Type B pancreatic cell (in vitro differentiated cells): ENCODE results near the gene SLC43A2. TPM values are rescaled to one million over a fixed set of nuclear protein-coding genes. Genes with fewer than 3 reads are reported as not detected.
A peak's percentile ranks its signal among the peaks of the same experiment; 100 is the strongest.

ENCODE experiments used
- DNase-seq: peaks from one replicate; pipeline ENCODE4 v3.0.0; 2021; ENCODE audit warnings: mixed read lengths; ENCODE audit not compliant: unreplicated experiment; ENCODE audit errors: extremely low spot score
- H3K27ac Mint-ChIP-seq: 2 replicates; pipeline ENCODE4 v1.8.0; 2021; ENCODE audit warnings: mild to moderate bottlenecking, mixed read lengths
- H3K27me3 Mint-ChIP-seq: 2 replicates; pipeline ENCODE4 v1.8.0; 2021; ENCODE audit warnings: mixed read lengths
- H3K36me3 Mint-ChIP-seq: 2 replicates; pipeline ENCODE4 v1.8.0; 2021; ENCODE audit warnings: mixed read lengths
- H3K4me1 Mint-ChIP-seq: one replicate; pipeline ENCODE4 v1.8.0; 2021; ENCODE audit warnings: mixed read lengths; ENCODE audit not compliant: unreplicated experiment
- H3K4me3 Mint-ChIP-seq: 2 replicates; pipeline ENCODE4 v1.8.0; 2021; ENCODE audit warnings: mild to moderate bottlenecking, mixed read lengths
- H3K9me3 Mint-ChIP-seq: 2 replicates; pipeline ENCODE4 v1.8.0; 2021; ENCODE audit warnings: mixed read lengths
- total RNA-seq: library from RNA; stranded (reverse); gene quantifications from 2 replicates; pipeline ENCODE4 v1.2.1, GENCODE V29; 2021; ENCODE audit warnings: low replicate concordance
- TF ChIP-seq, protein P1 (sequence below): fragments of 200-600 bp; sonication (generic); conservative IDR thresholded peaks from 2 replicates; pipeline ENCODE4 v1.5.0; 2021; ENCODE audit warnings: antibody characterized with exemption, mild to moderate bottlenecking

The SLC43A2 gene
- total RNA-seq, 1 donor from 2014 or later: 23.5 TPM

DNA sequence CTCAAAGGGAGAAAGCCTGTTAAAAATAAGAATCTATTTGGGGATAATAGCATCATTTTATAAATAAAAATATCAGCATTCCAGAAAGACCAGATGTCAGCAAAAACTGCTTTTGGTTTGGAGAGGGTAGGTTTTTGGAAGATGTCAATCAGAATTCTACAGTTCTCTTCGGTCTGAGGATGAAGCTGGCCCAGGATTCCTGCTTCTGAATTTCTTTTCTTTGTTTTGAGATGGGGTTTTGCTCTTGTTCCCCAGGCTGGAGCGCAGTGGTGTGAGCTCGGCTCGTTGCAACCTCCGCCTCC, 35.1 kb downstream of the SLC43A2 start:
- no peaks in the 10 kb centered on the region for H3K36me3 Mint-ChIP-seq
- TF ChIP-seq, protein P1, sequence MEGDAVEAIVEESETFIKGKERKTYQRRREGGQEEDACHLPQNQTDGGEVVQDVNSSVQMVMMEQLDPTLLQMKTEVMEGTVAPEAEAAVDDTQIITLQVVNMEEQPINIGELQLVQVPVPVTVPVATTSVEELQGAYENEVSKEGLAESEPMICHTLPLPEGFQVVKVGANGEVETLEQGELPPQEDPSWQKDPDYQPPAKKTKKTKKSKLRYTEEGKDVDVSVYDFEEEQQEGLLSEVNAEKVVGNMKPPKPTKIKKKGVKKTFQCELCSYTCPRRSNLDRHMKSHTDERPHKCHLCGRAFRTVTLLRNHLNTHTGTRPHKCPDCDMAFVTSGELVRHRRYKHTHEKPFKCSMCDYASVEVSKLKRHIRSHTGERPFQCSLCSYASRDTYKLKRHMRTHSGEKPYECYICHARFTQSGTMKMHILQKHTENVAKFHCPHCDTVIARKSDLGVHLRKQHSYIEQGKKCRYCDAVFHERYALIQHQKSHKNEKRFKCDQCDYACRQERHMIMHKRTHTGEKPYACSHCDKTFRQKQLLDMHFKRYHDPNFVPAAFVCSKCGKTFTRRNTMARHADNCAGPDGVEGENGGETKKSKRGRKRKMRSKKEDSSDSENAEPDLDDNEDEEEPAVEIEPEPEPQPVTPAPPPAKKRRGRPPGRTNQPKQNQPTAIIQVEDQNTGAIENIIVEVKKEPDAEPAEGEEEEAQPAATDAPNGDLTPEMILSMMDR: no peak
- no peaks in the 10 kb centered on the region for H3K27me3 Mint-ChIP-seq
- no peaks in the 10 kb centered on the region for H3K4me1 Mint-ChIP-seq
- DNase-seq: no peak
- H3K4me3 Mint-ChIP-seq: no peak overlapping the region
- peak overlapping the region; percentile 43 for H3K27ac Mint-ChIP-seq
- no peaks in the 10 kb centered on the region for H3K9me3 Mint-ChIP-seq

DNA sequence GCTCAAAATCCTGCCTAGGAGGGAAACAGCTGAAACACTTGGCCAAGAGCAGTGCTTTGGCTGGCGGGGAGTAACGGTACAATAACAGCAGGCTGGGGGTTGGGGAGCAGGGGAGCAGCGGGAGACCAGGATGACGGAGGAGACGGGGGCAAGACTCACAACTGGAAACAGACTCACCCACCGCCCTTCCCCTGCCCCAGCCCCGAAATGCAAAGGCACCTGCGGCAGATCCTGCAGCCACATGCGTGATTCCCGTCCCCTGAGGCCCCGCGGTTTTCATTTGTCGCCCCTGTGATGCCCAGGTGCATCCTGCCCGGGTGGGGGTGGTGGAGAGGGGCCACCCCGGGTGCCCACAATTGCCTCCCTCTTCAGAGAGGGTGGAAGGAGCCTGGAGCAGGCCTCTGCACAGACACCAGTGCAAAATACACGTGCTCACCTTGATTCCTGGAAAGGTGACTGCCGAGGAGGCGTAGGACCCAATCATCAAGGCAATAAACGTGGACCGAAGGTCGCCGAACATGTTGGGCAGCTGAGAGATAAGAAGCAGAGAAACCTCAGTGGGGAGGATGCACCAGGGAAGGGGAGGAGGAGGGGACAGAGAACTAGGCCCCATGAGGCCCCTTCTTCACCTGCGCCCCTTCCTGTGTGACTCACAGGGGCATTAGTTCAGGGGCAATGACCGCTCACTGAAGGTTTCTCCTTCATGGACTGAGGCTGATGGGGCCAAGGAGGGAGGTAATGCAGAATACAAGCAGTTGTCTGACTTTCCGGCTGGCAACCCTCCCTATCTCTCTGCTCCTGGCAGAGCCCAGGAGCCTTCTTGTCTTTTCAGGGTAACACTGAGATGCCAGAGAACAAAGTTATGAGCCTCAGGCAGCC, 35.6 kb downstream of the SLC43A2 start:
- Mint-ChIP-seq H3K4me1 (no peaks in the 10 kb centered on the region), H3K4me3 (no peak overlapping the region), H3K27ac (peak overlapping the region; percentile 43), H3K9me3 (no peaks in the 10 kb centered on the region), H3K27me3 (no peaks in the 10 kb centered on the region), H3K36me3 (no peaks in the 10 kb centered on the region)
- TF ChIP-seq, protein P1: no peak
- DNase-seq: no peak

DNA sequence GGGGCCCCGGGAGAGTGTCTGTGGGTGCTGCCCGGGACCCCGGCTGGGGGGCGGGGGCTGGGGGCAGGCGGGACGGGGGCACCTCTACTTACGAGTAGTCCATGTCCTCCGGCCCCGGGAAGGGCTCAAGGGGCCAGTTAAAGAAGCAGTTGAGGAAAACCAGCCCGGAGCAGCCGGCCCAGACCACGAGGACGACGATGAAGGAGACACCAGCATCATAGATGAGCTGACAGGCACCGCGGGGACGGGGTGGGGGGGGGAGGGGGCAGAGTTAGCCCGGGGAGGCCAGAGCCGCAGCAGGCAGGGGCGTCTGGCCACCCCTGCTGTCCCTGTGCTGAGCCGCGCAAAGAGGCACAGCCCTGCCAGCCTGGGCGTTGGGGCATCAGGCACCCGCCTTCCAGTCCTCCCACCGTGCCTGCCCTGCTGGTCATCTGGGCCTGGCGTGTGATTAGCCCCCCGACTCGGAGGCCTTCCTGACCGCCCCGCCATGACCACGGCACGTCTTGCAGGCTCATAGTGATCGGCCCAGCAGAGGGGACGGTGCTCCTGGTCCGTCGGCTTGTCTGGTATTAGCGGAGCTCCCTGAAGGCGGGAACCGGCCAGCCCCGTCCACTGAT, 37.1 kb downstream of the SLC43A2 start:
- Mint-ChIP-seq H3K27ac (no peak overlapping the region), H3K27me3 (no peaks in the 10 kb centered on the region), H3K4me1 (no peaks in the 10 kb centered on the region), H3K9me3 (no peaks in the 10 kb centered on the region), H3K36me3 (no peaks in the 10 kb centered on the region), H3K4me3 (no peak overlapping the region)
- no peak for DNase-seq
- TF ChIP-seq, protein P1: no peak

- no peak overlapping the region for H3K4me3 Mint-ChIP-seq
- no peaks in the 10 kb centered on the region for H3K27me3 Mint-ChIP-seq
- TF ChIP-seq, protein P1: no peak
- H3K4me1 Mint-ChIP-seq: no peaks in the 10 kb centered on the region
- no peak for DNase-seq
- H3K36me3 Mint-ChIP-seq: no peaks in the 10 kb centered on the region
- H3K27ac Mint-ChIP-seq: no peak overlapping the region
- H3K9me3 Mint-ChIP-seq: no peaks in the 10 kb centered on the region
These were observed 37.7 kb downstream of the SLC43A2 start for GRCh38 chr17:1590747-1591473.

DNA sequence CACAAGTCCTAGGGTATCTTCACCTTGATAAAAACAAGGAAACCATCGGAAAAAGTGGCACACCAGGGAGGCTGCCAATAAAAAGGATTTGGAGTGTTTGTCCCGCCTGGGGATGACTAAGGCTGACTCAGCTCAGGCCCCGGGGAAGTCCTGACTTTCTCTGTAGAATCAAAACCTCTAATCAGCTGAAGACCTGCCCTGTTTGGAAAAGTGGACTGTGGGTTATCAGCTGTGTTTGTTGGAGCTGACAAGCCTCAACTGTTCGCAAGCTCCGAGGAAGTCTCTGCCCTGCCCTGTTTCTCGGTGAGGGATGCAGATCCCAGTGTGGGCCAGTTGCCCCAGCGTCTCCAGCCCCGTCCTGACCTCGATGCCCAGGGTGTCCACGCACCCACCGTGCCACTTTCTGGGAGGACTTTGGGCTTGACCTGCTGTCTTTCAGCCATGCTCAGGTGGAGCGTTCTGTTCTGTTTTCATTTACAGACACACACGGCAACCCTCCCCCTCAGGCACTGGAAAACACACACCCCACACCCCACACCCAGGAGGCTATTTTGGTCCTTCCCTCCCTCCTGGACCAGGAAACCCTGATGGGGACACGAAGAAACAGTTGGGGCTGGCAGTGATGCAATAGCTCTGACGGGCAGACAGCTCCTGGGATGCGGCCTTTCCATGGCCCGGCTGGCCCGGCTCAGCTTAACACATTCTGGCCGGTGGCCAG, 38.4 kb downstream of the SLC43A2 start:
- H3K36me3 Mint-ChIP-seq: no peaks in the 10 kb centered on the region
- no peaks in the 10 kb centered on the region for H3K4me1 Mint-ChIP-seq
- no peak for DNase-seq

More for the DNA sequence above, 38.4 kb downstream of the SLC43A2 start:
- H3K4me3 Mint-ChIP-seq: no peak overlapping the region
- H3K27ac Mint-ChIP-seq: no peak overlapping the region
- no peaks in the 10 kb centered on the region for H3K9me3 Mint-ChIP-seq
- no peaks in the 10 kb centered on the region for H3K27me3 Mint-ChIP-seq
- TF ChIP-seq, protein P1: no peak
